ENCODE results near the gene APPL1.
A peak's percentile ranks its signal among the peaks of the same experiment; 100 is the strongest.

The APPL1 gene

DNA sequence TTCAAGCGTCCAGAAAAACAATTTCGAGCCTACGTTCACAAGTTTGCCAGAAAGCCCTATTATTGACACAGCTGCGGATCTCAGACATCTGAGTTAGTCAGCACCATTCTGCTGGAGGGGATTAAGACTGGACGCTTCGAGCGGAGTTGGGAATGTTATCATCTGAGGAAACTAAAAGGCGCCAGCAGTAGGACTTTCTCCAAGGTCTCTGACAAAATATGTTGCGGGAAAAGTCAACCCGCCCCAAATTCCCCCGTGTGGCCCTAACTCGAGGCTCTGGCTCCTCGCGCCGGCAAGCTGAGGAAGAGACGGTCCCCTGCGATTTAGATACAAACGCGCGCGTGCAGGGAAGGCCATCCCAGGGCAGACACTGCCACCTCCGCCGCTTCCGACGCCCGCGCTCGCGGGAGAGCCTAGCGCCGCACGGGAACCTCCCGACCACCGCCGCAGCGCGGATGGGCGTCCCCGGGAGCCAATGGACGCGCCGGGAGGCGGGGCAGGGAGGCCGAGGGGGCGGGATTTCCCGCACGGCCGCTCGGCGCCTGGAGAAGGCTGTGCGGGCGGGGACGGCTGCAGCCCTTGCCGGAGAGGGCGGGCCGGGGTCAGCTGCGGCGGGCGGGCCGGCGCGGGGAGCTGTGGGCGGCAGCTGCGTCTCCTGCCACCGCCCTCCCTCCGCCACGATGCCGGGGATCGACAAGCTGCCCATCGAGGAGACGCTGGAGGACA is at the start of gene APPL1:
Gene APPL1, plus strand, starts transcription at position 526 of the 726 bp plus-strand sequence. Its CDS starts 155 bp downstream, at position 681.
- peak; percentile 98 for DNase-seq

DNA sequence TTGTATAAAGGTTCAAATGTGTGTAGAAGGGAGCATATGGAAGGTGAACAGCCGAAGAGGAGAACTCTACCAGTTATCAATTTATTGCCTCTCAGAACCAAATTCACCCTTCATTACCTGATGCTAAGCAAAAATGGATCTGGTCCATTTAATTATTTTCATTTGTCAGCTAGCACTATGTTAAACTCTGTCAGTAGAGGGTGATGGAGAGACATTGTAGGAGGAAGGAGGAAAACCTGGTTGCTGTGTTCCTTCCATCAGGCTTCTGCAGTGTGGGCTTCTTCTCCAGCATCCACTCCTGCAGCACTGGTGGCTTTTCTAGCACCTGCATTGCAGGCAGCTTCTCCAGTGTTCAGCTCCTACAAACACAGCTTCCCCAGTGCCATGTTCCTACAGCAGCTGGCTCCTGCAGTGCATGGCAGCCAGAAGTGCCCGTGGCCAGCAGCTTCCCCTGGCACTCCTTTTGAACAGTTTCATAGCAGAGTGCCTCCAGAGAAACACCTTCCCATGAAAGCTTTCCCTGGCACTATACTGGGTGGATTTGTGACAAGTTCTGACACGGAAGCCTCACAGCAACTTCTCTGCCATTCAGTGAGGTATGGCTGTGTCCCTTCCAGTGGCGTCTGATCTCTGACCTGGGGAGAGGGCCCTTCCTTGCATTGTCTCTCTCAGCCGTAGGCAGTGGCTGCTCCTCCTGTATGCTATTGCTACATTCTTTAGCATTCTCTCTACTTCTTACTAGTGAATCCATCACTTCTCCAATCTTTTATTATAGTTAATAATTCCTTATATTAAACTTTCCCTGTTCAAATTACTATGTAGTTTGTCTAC is 47.7 kb upstream of the APPL1 start:
- DNase-seq: no peak

GRCh38 chr3:57184526-57184925 is 43.0 kb upstream of the APPL1 start:
- no peak for DNase-seq

GRCh38 chr3:57192028-57192427 is 35.5 kb upstream of the APPL1 start:
- no peak for DNase-seq

GRCh38 chr3:57194641-57195040 is 32.9 kb upstream of the APPL1 start:
- DNase-seq: no peak

DNA sequence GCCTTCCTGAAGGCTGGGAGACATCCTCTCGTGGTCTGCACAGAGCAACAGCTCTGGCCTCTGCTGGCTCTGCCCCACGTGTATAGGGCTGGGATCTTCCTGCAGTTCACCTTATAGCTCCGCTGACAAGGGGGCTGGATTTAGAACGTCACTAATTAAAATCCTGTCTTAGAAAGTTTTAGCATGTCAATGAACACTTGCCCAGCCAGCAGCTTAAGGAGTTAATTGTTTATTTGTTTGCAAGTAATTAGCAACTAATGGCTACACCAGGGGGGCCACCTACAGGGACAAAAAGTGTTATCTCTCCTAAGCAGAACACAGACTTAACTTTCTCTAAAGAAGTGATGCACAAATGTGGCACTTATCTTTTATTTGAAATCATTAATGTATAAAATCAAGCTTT is 27.6 kb upstream of the APPL1 start, which contains the start of gene HESX1:
Gene HESX1, minus strand, starts transcription at position 84 of the 403 bp plus-strand sequence. Its CDS starts 60 bp downstream, at position 24.
- no peak for DNase-seq

- no peak for DNase-seq
These were observed 21.1 kb upstream of the APPL1 start for GRCh38 chr3:57206423-57206822.

GRCh38 chr3:57221883-57222282 is 5.6 kb upstream of the APPL1 start:
- DNase-seq: no peak

- DNase-seq: no peak
These were observed 2.7 kb upstream of the APPL1 start for GRCh38 chr3:57224856-57225255.

- DNase-seq: no peak
These were observed 1.4 kb upstream of the APPL1 start for GRCh38 chr3:57226176-57226575.

- DNase-seq: peak; percentile 28
These were observed 612 bp downstream of the APPL1 start for GRCh38 chr3:57227930-57228751.

DNA sequence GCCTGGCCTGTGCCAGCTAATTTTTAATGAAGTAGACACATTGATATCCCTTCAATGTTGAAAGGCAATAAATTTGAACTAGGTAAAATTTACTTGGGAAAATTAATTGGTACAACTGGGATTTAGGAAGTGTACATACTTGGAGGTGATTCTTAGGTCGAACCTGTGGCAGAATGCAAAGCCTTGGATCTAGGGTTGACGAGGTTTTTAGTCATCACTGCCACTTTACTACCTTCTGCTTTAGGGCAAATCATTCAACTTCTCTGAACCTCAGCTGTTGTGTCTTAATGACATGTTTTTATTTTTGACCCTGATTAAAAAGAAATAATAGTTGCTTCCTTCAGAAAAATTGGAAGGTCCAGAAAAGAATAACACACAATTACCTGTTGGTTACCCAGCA is 2.5 kb downstream of the APPL1 start:
- no peak for DNase-seq

DNA sequence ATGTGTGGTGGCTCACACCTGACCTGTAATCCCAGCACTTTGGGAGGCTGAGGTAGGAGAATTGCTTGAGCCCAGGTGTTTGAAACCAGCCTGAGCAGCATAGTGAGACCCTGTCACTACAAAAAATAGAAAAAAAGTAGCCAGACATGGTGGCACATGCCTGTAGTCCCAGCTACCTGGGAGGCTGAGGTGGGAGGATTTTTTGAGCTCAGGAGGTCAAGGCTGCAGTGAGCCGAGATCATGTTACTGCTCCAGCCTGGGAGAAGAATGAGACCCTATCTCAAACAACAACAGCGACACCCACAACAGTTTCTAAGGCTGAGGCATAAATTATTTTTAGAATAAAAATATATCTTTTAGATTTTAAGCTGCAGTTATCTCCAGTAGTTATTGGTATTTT is 6.3 kb downstream of the APPL1 start:
- DNase-seq: no peak

- no peak for DNase-seq
These were observed 7.4 kb downstream of the APPL1 start for GRCh38 chr3:57234613-57235575.

- DNase-seq: no peak
These were observed 17.4 kb downstream of the APPL1 start for GRCh38 chr3:57244946-57245345.

GRCh38 chr3:57252404-57252803 is 24.9 kb downstream of the APPL1 start:
- DNase-seq: no peak

DNA sequence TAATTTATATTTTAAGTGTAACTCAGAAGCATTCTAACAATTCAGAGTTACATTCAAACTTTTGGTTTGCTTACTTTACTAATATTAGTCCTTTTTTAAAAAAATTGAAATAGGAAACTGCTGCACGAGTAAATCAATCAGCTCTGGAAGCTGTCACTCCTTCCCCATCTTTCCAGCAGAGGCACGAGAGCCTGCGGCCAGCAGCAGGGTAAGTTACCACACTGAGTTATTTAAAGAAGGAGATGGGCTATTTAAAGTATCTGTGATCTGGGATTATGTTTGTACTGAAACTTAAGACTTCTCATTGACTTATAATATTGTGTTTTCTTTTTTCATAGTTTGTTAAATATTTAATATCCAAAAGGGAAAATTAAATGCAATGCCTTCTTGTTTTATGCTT is 29.3 kb downstream of the APPL1 start:
- DNase-seq: no peak

- DNase-seq: no peak
These were observed 30.1 kb downstream of the APPL1 start for GRCh38 chr3:57257678-57258077.

GRCh38 chr3:57261119-57261518 is 33.6 kb downstream of the APPL1 start:
- no peak for DNase-seq

- no peak for DNase-seq
These were observed 34.4 kb downstream of the APPL1 start for GRCh38 chr3:57261929-57262328.

GRCh38 chr3:57268416-57268815 is 40.9 kb downstream of the APPL1 start:
- DNase-seq: no peak

GRCh38 chr3:57274845-57275244 is 47.3 kb downstream of the APPL1 start:
- DNase-seq: no peak
